Gastroesophageal sphincter (tissue), 4 donors: ENCODE data around the gene DACT1. TPM values are rescaled to one million over a fixed set of nuclear protein-coding genes. Genes with fewer than 3 reads are reported as not detected.

Source experiments
- ATAC-seq: fragments of 150-250 bp; one replicate; pipeline ENCODE4 v1.9.1; 2016; ENCODE audit warnings: mild to moderate bottlenecking, moderate library complexity
- H3K27ac ChIP-seq, 4 donors: fragments of 200-600 bp; sonication (generic) in 3 of 4; 1 replicate in 3 of 4; 2 replicates in 1 of 4; pipeline ENCODE4 v1.5.1; 2016 to 2019
- H3K27me3 ChIP-seq: fragments of 200-600 bp; sonication (generic); one replicate; pipeline ENCODE4 v1.5.1; 2019
- H3K36me3 ChIP-seq, 2 donors: fragments of 200-600 bp; sonication (generic); one replicate each; pipeline ENCODE4 v1.5.1; 2019; ENCODE audit warnings: control low read depth in 1 of 2
- H3K4me1 ChIP-seq, 3 donors: fragments of 200-600 bp; sonication (generic); 1 replicate in 2 of 3; 2 replicates in 1 of 3; pipeline ENCODE4 v1.5.1; 2016 to 2019; ENCODE audit warnings: control low read depth in 2 of 3
- H3K4me3 ChIP-seq, 2 donors: fragments of 200-600 bp; sonication (generic); one replicate each; pipeline ENCODE4 v1.5.1; 2019; ENCODE audit warnings: mild to moderate bottlenecking in 1 of 2, moderate library complexity in 1 of 2
- H3K9me3 ChIP-seq, 3 donors: fragments of 200-600 bp; sonication (generic); one replicate each; pipeline ENCODE4 v1.5.1; 2017 to 2019; ENCODE audit warnings: control low read depth in 2 of 3
- EP300 ChIP-seq: sonication (generic); formaldehyde crosslinking; IDR thresholded peaks from one replicate; pipeline ENCODE4 v1.6.1; 2017; ENCODE audit warnings: antibody characterized with exemption, mild to moderate bottlenecking
- POLR2A ChIP-seq, 2 donors: fragments of 450-650 bp; IDR thresholded peaks; one replicate each; pipeline ENCODE4 v1.6.1; 2017; ENCODE audit warnings: antibody characterized with exemption in 2 of 2, mild to moderate bottlenecking in 2 of 2, moderate library complexity in 1 of 2
- POLR2AphosphoS5 ChIP-seq: sonication (generic); formaldehyde crosslinking; IDR thresholded peaks from one replicate; pipeline ENCODE4 v1.6.1; 2017; ENCODE audit warnings: antibody characterized with exemption
- WGBS, 2 donors: methylation state at CpG; one replicate each; pipeline ENCODE4 v1.1.5; 2018; ENCODE audit warnings: low coverage in 1 of 2; 5-methylcytosine and 5-hydroxymethylcytosine counted together
- total RNA-seq, 4 donors: library from RNA; depleted of rRNA; stranded (reverse); fragments of >200 nt; gene quantifications; one replicate each; pipeline ENCODE4 v1.1.0, GENCODE V29; 2016
- TF ChIP-seq, protein P1 (sequence below), 4 experiments: fragments of 200-600 bp in 2 of 4; fragments of 450-650 bp in 2 of 4; sonication (generic) in 1 of 4; IDR thresholded peaks; one replicate each; pipeline ENCODE4 v1.5.1; 2017 to 2019; ENCODE audit warnings: antibody characterized with exemption in 4 of 4, mild to moderate bottlenecking in 2 of 4, moderate library complexity in 2 of 4

The DACT1 gene
- total RNA-seq, 4 donors from 2014 or later: 3.9 to 17.5 (median 7.4) TPM

DNA sequence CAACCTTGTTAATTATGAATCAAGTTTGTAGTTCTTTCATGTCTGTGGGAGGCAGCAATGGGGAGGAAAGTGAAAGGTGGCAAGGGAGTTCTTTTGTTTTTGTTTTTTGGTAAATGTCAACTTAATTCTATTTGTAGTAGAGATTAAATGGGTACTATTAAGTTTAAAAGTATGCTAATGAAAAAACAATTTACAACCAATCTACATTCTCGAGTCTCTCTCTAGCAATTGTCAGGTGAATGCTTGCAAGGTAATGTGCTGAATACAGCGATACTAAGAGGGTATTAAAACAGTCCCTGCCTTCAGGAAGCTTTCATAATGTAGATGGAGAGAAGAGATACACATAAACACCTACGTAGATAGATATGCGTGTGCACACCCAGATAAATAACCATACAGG lies 1.6 kb upstream of the DACT1 start:
- TF ChIP-seq, protein P1, sequence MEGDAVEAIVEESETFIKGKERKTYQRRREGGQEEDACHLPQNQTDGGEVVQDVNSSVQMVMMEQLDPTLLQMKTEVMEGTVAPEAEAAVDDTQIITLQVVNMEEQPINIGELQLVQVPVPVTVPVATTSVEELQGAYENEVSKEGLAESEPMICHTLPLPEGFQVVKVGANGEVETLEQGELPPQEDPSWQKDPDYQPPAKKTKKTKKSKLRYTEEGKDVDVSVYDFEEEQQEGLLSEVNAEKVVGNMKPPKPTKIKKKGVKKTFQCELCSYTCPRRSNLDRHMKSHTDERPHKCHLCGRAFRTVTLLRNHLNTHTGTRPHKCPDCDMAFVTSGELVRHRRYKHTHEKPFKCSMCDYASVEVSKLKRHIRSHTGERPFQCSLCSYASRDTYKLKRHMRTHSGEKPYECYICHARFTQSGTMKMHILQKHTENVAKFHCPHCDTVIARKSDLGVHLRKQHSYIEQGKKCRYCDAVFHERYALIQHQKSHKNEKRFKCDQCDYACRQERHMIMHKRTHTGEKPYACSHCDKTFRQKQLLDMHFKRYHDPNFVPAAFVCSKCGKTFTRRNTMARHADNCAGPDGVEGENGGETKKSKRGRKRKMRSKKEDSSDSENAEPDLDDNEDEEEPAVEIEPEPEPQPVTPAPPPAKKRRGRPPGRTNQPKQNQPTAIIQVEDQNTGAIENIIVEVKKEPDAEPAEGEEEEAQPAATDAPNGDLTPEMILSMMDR (IDR thresholded peaks at IDR 0.05): no peak
- TF ChIP-seq EP300: no peak
- no peak for TF ChIP-seq POLR2AphosphoS5
- TF ChIP-seq POLR2A (IDR thresholded peaks at IDR 0.05): no peak
- Histone ChIP-seq H3K4me1 (peaks cover 0 to 38% (median 13%) of the 10 kb centered on the region in 3 donors), H3K27ac (no peak overlapping the region), H3K9me3 (no peaks in the 10 kb centered on the region), H3K36me3 (no peaks in the 10 kb centered on the region), H3K27me3 (no peaks in the 10 kb centered on the region), H3K4me3 (no peak overlapping the region)
- whole genome bisulfite sequencing, 2 donors: 79 to 80% methylated on average over 3 to 4 of the region's 4 CpGs
- no peak for ATAC-seq

DNA sequence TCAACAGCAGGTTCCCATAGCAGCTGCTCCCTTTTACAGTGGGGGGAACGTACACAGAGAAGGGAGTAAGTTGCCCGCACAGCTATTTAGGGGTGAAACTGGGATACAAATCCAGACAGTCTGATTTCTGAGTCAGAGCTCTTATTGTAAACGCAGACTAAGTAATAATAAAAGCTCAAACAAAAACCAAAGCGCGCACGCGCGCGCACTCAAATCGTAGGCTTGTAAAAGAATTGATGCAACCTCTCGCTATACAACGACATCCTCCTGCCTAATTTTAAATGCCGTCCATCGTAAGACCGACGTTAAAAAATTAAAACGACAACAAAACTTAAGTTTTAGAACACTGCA lies 747 bp upstream of the DACT1 start:
- ATAC-seq: no peak
- H3K36me3 ChIP-seq: peaks cover 0 to 8% of the 10 kb centered on the region in 2 donors
- H3K4me3 ChIP-seq: peak overlapping the region; percentile 58 to 88
- H3K9me3 ChIP-seq: no peaks in the 10 kb centered on the region
- H3K27ac ChIP-seq: peak overlapping the region in 3 of 4 donors; percentile 88 to 91 (median 89)
- 1 to 4% methylated on average over 16 to 17 of the region's 17 CpGs for WGBS, 2 donors
- no peaks in the 10 kb centered on the region for H3K27me3 ChIP-seq
- TF ChIP-seq, protein P1 (IDR thresholded peaks at IDR 0.05): no peak
- TF ChIP-seq POLR2A (IDR thresholded peaks at IDR 0.05): no peak
- TF ChIP-seq POLR2AphosphoS5: no peak
- no peak for TF ChIP-seq EP300
- H3K4me1 ChIP-seq: peaks cover 0 to 38% (median 13%) of the 10 kb centered on the region in 3 donors

- Histone ChIP-seq H3K4me3 (peak overlapping the region; percentile 58 to 88), H3K36me3 (peaks cover 0 to 21% of the 10 kb centered on the region in 2 donors), H3K27ac (peak overlapping the region; percentile 24 to 91 (median 88)), H3K9me3 (no peaks in the 10 kb centered on the region), H3K27me3 (no peaks in the 10 kb centered on the region), H3K4me1 (peaks cover 0 to 38% (median 13%) of the 10 kb centered on the region in 3 donors)
- ATAC-seq: peak; percentile 47
- WGBS, 2 donors: 0% methylated on average over 2 to 10 of the region's 75 CpGs
- TF ChIP-seq EP300 (no peak), POLR2AphosphoS5 (peak; percentile 45), POLR2A (IDR thresholded peaks at IDR 0.05) (no peak)
- TF ChIP-seq, protein P1 (IDR thresholded peaks at IDR 0.05): peak in 1 of 4 experiments; percentile 17
Measured at GRCh38 chr14:58638231-58639197, 752 bp downstream of the DACT1 start.

- Histone ChIP-seq H3K36me3 (peaks cover 0 to 22% of the 10 kb centered on the region in 2 donors), H3K9me3 (no peaks in the 10 kb centered on the region), H3K4me3 (peak overlapping the region in 1 of 2 donors; percentile 88), H3K27ac (peak overlapping the region in 2 of 4 donors; percentile 89 to 91), H3K4me1 (peaks cover 0 to 38% (median 13%) of the 10 kb centered on the region in 3 donors), H3K27me3 (no peaks in the 10 kb centered on the region)
- ATAC-seq: no peak
- 3 to 11% methylated on average over 4 to 5 of the region's 5 CpGs for WGBS, 2 donors
- no peak for TF ChIP-seq EP300
Measured at GRCh38 chr14:58639198-58639565, 1.4 kb downstream of the DACT1 start.

DNA sequence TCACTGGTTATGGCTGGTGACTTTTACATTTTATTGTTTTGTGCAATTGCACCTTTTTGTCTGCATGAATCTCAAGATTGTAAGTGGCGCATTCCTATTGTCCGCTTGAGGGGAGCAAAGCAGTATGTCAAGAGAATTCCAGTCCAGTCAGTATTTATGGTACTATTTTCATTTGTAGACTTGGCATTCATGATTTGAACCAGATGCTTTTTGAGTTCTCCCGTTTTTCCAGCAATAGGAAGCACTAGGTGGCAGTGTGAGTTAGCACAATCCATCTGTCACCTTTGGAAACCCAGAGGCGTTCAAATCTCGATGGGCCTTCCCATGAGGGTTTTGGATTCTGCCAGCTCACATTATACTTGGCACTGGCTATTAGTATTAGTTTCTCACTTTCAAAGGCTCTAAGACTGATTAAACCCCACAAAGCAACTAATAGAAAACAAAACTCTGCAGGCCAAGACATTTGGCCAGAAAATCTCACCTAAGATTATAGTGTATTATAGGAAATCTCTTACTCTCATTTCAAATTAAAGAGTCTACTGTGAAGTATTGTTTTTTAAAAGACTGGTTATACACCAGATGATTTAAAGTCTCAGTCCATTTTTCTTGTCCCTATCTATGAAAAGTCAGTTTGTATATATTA lies 2.2 kb downstream of the DACT1 start:
- Histone ChIP-seq H3K27me3 (no peaks in the 10 kb centered on the region), H3K4me3 (peak overlapping the region in 1 of 2 donors; percentile 88), H3K9me3 (no peaks in the 10 kb centered on the region), H3K27ac (no peak overlapping the region), H3K4me1 (peaks cover 0 to 38% (median 13%) of the 10 kb centered on the region in 3 donors), H3K36me3 (peaks cover 0 to 24% of the 10 kb centered on the region in 2 donors)
- 3 to 6% methylated on average over 5 of the region's 5 CpGs for WGBS, 2 donors
- no peak for ATAC-seq
- TF ChIP-seq EP300: no peak
- TF ChIP-seq, protein P1 (IDR thresholded peaks at IDR 0.05): peak; percentile 6 to 71 (median 48)
